GM19025 (cell line): ENCODE results near the gene LIPC.

Experiments used
- ATAC-seq: cut with Tn5 transposase; IDR thresholded peaks from one replicate; pipeline ENCODE4 v1.9.1; 2021; ENCODE audit warnings: mild to moderate bottlenecking, low read depth, moderate library complexity; ENCODE audit not compliant: unreplicated experiment

LIPC gene

DNA sequence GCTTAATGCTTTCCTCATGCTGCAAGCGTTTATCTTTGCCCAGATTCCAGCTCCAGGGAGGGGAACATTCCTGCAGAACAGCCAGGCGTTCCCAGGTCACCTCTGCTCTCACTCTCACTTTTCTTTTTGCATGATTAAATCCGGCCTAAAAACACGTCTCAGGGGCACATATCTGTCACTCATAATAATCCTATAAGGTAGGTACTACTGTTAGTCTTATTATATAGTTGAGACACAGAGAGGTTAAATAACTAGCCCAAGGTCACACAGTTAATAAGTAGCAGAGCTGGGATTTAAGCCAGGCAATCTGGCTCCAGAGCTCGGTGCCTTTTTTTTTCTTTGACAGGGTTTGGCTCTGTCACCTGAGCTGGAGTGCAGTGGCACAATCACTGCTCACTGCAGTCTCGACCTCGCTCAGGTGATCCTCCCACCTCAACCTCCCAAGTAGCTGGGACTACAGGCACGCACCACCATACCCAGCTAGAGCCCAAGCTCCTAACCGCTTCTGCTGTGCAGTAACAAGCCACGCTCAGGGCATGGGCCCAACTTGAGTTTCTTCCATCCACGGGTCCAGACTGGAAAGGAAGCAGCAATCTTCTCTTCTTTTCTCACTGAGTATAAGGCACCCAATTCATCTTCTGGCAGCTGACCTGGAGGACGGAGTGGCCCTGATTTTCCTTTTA lies 96.5 kb downstream of the LIPC start:
- ATAC-seq: no peak

DNA sequence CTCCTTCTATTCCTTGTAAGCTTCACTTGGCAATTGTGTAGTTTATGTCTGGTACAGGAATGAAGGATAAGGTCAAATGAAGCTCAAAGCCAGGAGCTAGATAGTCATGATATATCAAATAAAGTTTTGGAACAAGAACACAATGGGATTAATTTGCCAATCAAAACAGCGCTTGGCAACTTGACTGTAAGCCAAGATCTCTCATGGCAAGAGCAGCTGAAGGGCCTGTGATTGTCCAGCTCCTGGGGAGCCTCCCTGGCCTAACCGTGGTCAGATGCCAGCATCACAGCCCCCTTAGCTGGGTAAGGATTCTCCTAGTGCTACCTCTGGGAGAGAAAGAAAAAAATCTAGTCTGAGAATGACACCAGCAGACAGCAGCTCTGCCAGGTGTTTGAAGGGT lies 97.2 kb downstream of the LIPC start:
- no peak for ATAC-seq

DNA sequence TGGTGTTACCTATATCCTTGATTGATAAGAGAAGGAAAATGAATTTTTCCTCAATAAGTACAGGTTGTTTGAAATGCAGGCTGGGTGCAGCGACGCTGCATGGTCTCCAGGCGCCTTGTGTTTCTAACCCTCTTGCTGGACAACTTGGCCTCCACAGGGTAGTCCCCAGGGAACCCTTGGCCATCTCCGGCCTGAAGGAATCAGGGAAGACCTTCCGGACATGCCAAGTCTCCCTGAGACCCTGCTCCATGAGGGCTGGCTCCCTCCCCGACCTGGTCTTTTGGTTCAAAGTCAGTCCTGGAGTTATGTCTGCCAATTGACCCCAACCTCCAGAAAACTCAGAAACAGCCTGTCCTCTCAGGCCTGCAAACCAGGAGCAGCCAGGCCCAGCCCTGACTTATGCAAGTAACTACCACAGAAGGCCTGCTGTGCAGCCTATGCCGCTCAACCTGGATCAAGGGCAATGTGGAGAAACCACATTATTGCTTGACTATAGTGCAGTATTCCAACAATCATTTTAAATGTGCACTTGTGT lies 98.3 kb downstream of the LIPC start:
- ATAC-seq: no peak

DNA sequence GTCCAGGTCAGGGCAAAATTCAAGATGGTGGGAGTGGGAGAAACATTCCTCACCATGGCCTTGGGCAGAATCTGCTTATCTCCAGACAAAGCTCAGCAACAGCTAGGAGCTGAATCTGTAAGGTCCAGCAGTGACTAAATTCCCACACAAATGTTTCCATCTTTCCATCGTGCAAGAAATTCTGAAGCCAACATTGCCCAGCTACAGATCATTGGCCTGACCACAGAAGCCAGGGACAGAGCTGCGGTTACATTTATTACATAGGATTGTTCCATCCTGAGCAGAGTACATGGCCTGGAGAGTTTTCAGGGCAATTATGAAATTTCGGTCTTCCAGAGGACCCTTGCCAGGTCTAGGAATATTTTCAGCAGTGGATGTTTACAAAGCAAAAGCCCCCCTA lies 100.3 kb downstream of the LIPC start:
- no peak for ATAC-seq

DNA sequence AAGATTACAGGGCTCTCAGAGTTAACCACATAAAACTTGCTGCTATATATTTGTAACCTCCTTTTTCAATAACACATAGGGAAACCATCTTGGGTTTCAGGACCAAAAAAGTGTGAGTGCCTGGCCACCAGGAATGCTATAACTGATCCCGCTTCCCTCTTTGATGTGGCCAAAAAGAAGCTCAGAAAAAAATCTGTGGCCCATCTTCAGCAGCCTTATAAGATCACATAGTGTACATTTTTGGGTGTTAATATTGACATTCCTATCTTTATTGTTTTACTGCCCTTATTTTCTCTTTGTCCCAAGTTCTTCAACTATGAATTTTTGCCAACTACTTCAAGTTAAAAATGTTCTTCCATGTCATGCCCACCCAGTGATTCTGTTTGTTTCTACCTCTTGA lies 102.8 kb downstream of the LIPC start:
- no peak for ATAC-seq

DNA sequence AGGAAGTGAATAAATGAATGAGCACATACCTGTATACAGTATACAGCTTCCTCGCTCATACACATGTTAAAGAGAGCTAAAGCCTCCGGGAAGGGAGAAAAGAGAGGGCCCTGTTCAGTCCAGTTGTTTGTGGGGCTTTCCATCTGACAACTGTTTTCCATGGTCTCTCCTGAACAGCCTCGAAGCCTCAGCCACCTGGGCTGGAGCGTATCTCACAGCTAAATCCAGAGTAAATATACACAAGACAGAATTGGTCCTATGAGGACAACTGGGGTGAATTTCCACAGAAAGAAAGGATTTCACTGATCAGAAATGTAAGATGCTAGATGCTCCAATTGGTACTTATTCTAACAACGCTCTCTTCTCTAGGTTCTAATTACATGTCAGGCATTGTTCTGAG lies 103.5 kb downstream of the LIPC start:
- no peak for ATAC-seq

DNA sequence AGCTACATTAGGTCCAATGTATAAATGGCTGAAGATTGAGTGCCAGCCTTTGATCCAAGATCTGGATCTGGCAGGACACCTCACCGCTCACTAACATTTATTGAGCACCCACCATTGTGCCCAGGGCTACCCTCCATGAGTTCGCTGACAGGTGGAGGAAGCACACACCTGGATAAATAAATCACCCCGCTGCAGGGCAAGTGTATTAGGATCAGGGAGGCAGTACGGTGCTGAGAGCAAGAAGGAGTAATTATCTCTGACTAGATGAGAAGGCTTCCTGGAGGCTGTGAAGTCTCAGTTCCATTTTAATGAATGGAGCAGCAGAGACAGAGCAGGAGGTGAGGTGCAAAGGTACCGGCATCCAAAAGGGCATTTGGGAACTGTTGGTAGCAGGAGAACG lies 104.1 kb downstream of the LIPC start:
- ATAC-seq: no peak

DNA sequence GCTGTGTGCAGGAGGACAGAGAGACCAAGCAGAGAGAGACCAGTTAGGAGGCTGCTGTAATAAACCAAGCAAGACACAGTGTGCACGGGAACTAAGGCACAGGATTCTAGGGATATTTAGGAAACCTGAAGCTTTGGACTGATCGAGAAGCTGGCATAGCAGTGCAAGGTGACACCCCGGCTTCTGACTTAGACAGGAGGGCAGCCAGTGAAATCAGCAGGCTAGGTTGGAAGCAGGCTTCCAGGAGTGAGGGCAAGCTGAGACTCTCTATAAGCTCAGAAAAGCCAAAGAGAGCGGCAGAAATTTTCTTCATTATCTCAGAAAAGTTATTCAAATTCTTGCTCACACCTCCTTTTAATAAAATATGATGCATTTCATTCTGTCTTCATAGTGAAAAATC lies 104.6 kb downstream of the LIPC start:
- no peak for ATAC-seq

DNA sequence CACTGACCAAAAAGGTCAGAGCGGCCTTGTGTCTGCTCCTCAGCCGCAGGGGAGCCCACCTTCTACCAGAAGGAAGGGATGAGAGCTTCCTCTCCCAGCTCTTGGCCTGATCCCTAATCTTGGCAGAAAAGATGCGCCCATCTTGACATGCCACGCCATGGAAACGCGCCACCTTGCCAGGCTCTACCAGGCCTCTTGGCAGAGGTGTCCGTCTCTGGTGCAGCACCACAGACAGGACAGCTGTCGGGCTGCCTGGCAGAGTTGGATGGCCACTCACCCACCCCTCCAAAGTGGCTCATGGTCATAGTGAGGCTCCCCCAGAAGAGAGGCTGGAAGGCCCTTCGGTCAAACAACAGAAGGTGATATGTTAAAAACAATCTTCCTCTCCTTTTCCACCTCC lies 105.2 kb downstream of the LIPC start:
- ATAC-seq: no peak

DNA sequence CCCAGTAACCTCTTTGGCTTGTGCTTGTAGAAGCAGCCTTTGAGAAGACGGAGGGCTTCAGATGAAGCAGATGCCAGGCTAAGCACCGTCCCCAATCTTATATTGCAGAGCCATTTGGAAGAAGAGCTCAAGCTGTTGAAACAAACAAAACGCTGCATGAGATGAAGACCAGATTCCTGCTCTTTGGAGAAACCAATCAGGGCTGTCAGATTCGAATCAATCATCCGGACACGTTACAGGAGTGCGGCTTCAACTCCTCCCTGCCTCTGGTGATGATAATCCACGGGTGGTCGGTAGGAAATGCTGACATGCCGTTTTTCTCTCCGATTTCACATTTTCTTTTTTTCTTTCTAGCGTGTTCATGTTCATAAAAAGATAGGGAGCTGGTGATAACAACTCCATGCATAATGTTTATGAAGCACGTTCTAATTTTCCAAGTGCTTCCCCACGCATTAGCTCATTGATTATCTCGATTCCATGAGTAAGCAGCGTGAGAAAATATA lies 106.5 kb downstream of the LIPC start:
- no peak for ATAC-seq

DNA sequence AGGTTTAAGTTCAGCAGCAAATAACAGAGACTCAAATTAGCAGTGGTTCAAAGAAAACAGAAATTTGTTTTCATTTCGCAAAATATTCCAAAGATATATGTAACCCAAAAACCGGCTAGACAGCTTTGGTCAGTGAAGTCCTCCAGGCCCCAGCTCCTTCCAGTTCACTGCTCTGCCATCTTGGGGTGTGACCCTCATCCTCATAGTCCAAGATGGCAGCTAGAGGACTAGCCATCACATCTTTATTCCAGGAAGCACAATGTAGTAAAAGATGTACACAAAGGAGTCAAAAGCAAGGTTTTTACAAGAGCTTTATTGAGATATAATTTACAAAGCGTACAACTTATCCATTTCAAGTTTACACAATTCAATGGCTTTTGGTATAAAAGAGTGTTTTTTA lies 107.1 kb downstream of the LIPC start:
- ATAC-seq: no peak

DNA sequence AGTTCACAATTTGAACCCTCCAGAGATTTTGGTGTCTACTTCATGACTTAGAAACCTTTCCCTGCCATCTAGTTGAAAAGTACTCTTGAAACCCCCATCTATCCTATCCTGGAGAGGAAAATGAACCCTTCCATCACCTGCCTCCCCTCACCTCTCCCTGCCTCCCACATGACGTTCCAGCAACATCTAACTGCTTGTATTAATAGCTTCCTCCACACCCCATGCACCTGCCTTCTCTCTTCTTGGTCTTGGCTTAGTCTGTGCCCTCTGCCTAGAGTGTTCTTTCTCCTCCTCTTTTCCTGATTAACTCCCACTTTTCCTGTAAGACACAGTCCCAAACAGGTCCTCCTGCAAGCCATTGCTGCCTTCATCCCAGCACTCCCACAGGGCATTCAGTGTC lies 107.8 kb downstream of the LIPC start:
- no peak for ATAC-seq

DNA sequence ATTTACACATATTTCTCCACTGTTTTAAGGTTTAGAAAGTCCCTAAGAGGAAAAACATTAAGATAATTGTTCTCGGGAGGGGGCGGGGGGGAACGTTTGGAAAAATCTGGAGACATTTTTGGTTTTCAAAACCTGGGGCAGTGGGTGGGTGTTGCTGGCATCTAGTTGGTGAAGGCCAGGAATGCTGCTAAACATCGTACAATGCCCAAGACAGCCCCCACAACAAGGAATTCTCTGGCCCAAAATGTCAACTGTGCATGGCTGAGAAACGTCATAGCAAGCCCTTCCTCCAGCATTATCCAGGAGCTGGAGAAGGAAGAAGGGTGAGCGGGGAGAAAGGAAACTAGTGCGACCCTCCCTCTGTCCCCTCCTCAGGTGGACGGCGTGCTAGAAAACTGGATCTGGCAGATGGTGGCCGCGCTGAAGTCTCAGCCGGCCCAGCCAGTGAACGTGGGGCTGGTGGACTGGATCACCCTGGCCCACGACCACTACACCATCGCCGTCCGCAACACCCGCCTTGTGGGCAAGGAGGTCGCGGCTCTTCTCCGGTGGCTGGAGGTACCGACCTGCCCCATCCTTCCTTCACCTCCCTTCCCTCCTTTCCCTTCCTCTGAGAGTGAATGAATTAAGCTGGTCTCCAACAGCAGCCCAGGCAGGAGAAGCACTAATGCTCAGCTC lies 109.8 kb downstream of the LIPC start:
- ATAC-seq: no peak

DNA sequence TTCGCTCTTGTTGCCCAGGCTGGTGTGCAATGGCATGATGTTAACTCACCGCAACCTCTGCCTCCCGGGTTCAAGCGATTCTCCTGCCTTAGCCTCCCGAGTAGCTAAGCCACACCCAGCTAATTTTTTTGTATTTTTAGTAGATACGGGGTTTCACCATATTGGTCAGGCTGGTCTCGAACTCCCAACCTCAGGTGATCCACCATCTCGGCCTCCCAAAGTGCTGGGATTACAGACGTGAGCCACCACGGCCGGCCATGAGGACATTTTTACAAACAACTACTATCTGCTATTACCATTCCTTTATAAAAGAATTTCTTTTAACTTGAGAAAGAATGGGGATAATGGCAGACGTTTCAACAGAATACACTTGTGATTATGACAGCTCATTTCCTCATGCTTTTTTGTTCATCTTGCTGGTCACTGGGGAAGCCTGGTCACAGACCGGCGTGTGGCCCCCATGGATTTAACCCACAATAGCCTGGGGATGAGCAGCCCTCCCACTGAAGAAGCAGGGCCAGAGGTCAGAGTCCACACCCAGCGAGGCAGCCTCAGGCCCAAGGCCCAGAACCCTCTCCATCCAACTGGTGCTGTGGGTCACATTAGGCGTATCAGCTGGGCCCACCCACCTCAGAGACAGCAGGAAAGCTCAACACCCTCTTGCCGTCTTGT lies 112.0 kb downstream of the LIPC start:
- no peak for ATAC-seq

DNA sequence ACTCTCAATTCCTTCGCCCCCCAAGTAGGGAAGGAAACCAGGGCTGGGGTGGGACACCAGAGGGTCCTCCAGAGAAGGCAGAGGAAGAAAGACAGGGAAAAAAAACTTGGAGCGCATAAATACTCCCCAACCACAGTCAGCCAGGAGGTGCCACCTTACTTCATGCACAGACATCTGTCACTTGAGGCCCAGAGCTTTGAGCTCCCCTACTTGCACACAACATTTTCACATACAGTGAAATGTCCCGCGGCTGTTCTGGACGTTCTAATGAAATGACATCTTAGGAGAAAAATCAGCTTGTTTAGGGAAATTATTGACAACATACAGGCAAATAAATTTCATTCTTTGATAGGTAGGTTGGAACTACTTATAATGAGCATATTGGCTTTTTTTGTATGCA lies 113.0 kb downstream of the LIPC start:
- no peak for ATAC-seq

DNA sequence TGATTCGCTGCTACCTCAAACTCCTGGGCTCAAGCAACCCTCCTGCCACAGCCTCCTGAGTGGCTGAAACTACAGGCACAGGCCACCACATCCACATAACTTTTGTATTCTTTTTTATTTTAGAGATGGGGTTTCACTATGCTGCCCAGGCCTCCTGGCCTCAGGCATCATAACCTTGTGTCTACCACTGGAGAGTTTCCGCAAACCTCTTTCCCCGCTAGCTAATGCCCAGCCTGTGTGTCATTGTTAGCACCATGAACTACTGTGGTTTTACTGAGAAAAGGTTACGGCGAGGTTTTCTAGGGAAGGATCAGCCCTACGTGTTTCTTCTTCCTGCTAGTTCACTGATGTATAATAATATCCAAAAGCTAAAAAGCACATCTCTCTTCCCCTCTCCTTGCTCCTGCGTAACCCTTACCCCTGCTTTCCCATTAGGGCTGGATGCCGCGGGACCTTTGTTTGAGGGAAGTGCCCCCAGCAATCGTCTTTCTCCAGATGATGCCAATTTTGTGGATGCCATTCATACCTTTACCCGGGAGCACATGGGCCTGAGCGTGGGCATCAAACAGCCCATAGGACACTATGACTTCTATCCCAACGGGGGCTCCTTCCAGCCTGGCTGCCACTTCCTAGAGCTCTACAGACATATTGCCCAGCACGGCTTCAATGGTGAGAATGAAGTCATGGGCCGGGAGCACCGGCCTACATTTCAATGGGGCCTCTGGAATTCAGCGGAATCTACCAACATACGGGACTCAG lies 113.7 kb downstream of the LIPC start:
- ATAC-seq: no peak

DNA sequence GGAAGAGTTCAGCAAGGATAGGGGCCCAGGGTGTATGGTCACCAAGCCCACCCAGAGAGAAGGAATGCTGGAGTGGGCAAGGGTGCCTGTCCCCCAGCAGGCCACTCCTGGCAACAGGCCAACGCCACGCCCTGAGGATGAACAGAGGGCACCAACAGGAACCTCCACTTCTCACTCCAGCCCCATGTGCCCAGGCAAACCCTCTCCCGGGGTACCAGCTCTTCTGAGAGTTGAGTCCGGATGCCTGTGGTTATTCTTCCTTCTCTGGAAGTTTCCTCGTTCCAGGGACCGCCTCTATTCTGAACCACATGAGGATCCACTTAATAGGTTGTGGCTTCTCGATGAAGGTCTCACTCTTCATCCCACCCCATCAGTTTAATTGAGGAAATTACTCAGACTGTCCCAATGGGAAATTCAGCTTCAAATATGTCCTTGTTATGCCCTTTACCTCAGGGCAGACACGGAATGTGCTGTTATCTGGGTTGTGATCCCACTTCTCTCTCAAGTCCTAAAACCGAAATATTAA lies 114.3 kb downstream of the LIPC start:
- ATAC-seq: no peak

DNA sequence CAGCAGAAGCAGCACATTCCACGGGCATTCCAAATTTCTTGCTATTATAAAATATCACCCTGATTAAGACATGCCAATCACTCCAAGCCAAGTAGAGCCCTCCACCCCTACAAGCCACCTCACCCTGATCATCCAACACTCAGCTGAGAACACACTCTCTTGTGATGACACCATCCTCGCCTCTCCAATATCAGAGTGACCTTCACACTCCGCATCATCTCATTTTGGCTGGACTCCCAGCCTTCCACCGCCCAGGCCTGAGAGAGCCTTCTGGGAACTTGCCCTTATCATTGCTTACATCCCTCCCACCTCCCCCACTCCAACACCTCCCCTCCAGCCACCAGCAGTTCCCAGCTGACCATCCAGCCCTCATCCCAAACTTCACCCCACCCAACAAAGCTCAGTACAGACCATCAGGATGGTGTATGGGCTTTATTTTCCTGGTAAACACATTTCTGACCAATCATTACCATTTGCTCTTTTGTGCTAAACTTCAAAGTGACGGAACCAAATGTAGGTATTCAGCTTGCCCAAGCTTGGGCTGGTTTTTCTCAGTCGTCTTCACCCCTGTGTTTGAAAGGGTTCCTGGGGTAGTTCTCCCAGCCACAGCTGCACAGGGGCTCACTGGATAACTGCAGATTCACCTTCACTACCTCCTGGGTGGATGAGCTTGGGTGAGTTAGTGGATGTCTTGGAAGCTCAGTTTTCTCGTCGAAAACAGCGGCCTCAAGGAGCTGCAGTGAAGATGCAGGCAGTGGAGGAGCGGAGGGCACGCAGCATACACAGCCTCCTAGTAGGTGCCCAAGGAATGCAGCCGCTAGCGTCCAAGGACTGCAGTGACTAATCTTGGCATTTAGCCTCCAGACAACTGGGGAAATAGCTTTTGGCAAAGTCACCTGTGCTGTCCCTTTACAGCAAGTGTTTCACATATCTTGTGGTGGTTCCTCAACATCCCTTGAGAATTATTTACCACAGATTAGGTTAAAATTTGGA lies 115.1 kb downstream of the LIPC start:
- no peak for ATAC-seq

DNA sequence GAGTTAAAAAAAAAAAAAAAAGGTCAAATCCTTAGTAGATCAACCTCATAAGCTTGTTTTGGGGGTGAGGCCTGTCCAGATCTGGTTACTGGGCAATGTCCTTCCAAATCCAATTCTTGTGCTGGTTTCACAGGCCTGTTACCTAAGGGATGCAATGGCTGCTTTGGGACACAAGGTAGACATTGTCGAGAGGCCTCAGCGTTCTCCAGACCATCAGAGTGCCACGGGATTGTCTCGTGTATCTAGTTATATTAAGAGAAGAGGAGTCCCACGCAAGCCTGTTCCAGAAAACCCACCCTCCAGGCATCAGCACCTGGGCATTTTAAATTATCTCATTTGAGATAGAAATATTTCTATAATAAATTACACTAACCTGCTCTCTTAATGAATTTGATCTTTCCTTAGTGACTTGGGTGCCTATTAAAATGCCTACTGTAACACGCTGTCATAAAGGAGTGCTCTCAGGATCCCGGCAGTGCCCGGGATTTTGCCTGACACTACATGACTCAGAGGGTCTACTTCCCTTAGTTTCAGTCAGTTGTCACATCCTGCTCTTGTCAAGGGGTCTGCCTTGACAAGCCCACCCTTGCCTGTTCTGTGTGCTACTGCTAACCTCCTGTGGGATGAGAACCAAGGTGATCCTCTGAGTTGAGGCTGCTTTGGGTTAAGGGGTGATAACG lies 116.0 kb downstream of the LIPC start:
- ATAC-seq: no peak
